DMS 273 treated with DMSO at 0.1 percent for 48 hours (cell line): ENCODE results near the gene SYNM.

ENCODE experiments used
- DNase-seq: peaks from one replicate; lab custom pipeline; 2025; lab: John Stamatoyannopoulos, UW

SYNM gene

DNA sequence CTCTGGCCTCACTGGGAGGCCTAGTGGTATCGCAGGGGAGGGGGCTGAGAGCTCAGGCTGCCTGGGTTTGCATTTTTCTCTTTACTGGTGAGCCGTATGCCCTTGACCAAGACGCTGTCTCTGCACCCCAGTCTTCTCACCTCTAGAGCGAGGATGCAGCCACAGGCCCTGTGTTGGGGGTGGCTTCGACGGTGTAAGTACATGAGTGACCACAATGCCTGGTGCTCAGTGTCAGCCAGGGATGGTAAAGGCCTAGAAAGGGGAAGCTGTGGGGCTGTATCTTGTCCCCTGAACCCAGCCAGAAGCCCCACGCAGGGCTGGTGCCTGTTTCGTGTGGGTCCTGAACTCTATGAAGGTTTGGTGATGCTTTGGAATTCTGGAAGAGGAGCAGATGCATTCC, 19.8 kb downstream of the SYNM start:
- no peak for DNase-seq

DNA sequence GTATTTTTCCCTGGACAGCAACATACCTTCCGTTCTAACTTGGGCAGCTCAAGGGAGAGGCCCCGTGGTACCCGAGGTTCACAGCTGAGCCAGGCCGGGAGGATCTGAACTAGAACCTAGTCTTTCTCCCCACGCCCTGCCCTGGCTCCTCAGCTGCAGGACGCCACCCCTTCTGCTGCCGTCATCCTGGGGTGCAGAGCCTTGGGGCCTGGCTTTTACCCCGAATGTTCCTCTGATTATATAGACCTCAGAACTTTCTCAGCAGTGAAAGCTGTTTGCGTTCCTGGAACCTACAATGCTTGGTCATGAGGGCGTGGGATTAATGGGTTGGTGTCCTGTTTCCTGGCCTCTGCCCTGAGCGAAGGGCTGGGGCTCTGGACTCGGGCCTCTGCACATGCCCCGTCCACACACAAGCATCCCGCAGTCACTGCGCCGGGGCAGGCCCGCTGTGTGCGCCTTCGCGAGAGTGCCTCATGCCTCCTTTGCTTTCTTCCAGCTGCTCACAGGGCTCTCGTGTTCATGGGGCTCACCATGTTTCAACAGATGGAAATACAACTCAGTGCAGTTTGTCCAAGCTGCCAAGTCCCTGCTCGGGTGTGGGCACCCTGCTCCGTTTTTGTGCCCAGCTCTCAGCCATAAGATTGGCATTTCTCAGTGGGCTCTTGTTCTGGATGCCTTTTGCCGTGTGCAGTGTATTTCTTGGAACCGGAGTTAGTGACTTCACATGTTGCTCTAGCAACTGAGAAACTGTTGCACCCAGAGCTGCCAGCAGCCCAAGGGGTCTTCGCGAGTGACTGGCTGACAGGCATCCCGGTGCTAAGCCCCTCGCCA, 20.4 kb downstream of the SYNM start:
- DNase-seq: no peak

DNA sequence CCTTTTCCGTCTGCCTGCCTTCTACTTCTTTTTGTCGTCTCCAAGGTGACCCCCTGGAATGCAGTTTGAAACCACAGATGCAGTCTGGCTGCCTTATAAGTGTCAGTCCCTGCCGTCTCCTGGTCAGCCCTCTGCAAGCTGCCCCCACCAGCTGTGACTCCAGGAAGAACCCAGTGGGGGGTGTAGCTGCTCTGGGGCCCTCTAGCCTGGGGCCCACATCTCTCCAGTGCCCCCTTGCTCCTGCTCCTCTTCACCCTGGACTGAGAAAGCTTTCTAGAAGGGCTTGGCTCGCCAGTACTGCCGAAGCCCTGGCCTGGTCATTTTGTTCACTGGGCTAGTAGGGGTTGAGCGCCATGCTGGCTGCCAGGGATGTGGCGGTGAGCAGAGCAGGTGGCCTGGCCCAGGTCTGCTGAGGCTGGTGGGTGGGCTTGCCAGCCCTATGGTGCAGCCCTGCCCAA, 21.3 kb downstream of the SYNM start:
- no peak for DNase-seq

DNA sequence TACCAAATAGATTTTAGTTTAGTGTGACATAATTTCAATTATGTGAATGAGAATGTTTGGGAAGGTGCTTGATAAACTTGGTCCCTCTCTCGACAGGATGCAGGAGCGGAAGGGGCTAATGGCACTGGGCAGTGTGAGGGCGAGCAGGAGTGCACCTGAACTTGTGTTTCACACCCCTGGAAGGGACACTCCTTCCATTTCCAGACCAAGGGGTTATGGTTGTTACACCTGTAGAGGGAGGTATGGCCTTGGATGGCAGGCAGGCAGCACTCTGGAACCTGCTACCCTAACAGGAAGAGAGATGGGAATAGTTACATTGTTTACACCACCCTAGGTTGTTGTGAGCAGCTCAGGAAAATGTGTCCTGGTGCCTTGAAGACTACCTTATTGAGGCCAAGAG, 22.1 kb downstream of the SYNM start:
- no peak for DNase-seq

DNA sequence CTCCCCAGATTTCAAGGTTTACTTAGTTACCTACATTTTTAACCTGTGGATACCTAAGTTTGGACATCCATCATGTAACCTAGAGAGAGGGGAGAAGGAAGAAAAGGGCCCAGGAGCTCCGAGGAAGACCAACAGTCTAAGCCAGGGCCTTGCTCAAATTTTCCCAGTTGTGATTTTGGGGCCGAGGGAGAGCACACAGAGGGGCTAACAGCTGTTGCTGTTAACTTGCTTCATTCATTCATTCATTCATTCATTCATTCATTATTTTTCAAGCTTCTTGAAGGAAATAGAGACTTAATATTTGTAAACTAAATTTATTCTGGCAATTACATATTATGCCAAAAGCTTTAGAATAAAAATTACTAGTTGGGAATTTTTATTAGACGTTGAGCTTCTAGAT, 22.9 kb downstream of the SYNM start:
- DNase-seq: no peak

DNA sequence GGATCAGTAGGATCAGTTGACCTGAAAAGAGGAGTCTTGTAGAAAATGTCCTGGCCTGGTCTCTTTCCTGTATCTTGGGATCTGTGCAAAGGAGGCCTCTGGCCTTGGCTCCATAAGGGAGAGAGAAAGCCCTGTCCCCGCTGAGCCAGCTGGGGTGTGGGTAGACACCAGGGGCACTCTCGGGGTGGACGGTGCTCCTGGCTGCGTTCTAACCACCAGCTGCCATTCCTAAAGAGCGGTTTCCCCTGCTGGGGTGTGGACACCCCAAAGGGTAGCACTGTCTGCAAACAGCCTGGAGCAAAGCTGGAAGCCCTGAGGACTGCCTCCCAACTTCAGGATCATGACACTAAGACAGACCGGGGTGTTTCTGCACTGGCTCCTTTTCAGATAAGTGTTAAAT, 23.5 kb downstream of the SYNM start:
- no peak for DNase-seq

DNA sequence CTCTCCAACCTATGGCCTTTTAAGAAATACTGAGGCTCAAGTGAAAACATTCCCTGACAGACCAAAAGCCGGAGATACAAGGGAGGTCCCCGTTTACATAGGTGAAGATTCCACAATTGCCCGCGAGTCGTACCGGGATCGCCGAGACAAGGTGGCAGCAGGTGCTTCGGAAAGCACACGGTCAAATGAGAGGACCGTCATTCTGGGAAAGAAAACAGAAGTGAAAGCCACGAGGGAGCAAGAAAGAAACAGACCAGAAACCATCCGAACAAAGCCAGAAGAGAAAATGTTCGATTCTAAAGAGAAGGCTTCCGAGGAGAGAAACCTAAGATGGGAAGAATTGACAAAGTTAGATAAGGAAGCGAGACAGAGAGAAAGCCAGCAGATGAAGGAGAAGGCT, 24.8 kb downstream of the SYNM start:
- no peak for DNase-seq

DNA sequence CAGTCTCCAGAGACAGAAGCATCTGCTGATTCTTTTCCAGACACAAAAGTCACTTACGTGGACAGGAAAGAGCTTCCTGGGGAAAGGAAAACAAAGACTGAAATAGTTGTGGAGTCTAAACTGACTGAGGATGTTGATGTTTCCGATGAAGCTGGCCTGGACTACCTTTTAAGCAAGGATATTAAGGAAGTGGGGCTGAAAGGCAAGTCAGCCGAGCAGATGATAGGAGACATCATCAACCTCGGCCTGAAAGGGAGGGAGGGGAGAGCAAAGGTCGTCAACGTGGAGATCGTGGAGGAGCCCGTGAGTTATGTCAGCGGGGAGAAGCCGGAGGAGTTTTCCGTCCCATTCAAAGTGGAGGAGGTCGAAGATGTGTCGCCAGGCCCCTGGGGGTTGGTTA, 25.4 kb downstream of the SYNM start:
- no peak for DNase-seq

DNA sequence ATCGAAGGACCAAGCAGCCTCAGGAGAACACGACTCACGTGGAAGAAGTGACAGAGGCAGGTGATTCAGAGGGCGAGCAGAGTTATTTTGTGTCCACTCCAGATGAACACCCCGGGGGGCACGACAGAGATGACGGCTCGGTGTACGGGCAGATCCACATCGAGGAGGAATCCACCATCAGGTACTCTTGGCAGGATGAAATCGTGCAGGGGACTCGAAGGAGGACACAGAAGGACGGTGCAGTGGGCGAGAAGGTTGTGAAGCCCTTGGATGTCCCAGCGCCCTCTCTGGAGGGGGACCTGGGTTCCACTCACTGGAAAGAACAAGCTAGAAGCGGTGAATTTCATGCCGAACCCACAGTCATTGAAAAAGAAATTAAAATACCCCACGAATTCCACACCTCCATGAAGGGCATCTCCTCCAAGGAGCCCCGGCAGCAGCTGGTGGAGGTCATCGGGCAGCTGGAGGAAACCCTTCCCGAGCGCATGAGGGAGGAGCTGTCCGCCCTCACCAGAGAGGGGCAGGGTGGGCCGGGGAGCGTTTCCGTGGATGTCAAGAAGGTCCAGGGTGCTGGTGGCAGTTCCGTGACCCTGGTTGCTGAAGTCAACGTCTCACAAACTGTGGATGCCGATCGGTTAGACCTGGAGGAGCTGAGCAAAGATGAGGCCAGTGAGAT, 26.0 kb downstream of the SYNM start:
- DNase-seq: no peak

DNA sequence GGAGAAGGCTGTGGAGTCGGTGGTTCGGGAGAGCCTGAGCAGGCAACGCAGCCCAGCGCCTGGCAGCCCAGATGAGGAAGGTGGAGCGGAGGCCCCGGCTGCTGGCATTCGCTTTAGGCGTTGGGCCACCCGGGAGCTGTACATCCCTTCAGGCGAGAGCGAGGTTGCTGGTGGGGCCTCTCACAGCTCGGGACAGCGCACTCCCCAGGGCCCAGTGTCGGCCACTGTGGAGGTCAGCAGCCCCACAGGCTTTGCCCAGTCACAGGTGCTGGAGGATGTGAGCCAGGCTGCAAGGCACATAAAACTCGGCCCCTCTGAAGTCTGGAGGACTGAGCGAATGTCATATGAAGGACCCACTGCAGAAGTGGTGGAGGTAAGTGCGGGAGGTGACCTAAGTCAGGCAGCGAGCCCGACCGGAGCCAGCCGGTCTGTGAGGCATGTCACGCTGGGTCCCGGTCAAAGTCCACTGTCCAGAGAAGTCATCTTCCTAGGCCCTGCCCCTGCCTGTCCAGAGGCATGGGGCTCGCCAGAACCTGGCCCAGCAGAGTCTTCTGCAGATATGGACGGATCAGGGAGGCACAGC, 26.7 kb downstream of the SYNM start:
- DNase-seq: no peak

DNA sequence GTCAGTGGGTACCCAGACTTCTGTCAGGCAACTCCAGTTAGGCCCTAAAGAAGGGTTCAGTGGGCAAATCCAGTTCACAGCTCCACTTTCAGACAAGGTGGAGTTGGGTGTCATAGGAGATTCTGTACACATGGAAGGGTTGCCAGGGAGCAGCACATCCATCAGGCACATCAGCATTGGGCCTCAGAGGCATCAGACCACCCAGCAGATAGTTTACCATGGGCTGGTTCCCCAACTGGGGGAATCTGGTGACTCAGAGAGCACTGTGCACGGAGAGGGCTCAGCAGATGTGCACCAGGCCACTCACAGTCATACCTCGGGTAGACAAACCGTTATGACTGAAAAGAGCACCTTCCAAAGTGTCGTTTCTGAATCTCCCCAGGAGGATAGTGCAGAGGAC, 27.2 kb downstream of the SYNM start:
- no peak for DNase-seq

DNA sequence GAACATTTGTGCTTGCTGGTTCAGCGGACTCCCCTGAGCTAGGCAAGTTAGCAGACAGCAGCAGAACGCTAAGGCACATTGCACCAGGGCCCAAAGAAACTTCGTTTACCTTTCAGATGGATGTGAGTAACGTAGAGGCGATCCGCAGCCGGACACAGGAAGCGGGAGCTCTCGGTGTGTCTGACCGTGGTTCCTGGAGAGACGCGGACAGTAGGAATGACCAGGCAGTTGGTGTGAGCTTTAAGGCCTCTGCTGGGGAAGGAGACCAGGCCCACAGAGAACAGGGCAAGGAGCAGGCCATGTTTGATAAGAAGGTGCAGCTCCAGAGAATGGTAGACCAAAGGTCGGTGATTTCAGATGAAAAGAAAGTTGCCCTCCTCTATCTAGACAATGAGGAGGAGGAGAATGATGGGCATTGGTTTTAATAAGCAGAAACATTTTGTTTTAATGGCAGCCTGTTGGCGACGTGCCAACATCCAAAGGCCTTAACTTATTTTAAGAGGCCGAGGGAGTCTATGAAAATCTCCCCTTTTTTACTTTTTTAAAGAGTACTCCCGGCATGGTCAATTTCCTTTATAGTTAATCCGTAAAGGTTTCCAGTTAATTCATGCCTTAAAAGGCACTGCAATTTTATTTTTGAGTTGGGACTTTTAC, 27.9 kb downstream of the SYNM start:
- DNase-seq: no peak

DNA sequence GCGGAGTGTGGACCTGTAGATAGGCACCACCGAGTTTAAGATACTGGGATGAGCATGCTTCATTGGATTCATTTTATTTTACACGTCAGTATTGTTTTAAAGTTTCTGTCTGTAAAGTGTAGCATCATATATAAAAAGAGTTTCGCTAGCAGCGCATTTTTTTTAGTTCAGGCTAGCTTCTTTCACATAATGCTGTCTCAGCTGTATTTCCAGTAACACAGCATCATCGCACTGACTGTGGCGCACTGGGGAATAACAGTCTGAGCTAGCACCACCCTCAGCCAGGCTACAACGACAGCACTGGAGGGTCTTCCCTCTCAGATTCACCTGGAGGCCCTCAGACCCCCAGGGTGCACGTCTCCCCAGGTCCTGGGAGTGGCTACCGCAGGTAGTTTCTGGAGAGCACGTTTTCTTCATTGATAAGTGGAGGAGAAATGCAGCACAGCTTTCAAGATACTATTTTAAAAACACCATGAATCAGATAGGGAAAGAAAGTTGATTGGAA, 29.5 kb downstream of the SYNM start:
- DNase-seq: no peak

DNA sequence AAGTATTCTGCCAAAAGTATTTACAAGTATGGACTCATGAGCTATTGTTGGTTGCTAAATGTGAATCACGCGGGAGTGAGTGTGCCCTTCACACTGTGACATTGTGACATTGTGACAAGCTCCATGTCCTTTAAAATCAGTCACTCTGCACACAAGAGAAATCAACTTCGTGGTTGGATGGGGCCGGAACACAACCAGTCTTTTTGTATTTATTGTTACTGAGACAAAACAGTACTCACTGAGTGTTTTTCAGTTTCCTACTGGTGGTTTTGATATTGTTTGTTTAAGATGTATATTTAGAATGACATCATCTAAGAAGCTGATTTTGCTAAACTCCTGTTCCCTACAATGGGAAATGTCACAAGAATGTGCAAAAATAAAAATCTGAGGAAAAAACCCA, 30.3 kb downstream of the SYNM start:
- DNase-seq: no peak

DNA sequence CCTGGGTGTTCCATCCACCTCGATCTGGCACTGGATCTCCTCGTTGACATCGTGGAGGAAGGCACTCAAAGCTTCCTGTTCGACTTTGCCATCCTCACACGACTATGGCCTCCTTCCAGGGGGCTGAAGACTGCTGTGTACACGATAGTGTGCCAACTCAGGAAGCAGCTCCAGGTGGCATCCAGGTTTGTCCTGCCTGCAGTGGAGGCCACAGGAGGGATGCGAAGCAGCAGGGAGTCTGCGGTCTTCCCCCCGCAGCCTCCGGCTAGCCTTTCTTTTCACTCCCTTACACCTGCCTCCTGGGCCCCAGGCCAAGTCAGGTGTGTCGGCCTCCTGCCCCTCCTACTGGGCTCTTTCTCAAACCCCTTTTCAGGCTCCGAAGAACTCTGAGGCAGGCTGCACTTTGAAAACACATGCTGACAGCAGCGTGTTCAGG, 32.2 kb downstream of the SYNM start:
- DNase-seq: no peak

DNA sequence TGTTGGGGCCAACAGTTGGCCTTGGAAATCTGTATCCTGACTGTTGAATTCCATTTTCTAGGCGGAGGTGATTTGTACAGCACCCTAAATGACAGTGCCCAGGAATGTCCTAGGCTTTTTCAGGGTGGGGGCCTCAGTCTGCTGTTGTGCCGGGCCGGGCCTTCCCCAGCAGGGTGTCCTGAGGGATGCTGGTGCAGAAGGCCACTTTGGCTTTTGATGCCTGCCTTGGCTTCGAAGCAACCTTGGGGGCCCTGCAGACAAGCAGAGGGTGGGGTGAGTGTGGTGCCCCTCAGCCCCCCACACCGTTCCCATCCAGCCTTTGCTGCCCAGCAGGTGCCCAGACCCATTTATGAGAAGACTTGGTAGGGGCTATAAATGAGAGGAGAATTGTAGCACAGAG, 33.0 kb downstream of the SYNM start:
- no peak for DNase-seq

DNA sequence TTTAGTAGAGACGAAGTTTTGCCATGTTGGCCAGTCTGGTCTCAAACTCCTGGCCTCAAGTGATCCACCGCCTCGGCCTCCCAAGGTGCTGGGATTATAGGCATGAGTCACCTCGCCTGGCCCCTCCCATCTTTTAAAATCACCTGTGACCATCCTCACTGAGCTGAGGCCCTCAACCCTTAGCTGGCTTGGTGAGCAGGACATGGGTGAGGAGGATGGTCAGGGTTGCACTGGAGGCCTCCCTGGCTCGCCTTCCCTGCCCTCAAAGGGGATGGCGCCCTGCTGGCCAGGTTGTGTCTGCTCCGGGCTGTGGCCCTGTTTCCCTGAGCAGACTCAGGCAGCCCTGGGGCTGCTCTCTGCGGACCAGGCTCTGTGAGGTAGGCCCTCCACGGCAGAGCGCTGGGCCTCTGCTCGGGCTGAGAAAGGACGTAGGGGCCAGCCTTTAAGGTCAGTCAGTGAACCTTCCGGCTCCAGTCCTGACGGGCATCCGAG, 33.7 kb downstream of the SYNM start:
- DNase-seq: no peak

DNA sequence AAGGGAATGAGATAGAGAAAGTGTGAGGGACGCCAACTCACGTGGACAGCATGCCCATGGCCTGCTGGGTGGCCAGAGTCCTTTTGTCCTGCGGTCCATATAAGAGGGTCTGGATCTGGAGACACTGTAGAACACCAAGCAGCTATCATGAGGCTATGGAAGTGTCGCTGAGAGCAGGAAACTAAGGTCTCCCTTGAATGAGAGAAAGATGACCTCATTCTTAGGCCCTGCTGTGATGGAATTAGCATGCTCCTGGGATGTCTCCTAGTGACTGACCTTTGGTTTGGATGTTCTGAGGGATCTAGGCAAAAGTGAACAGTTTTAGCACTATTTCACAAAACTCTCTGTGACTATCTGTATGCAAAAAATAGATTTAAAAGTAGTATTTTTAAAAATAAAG, 34.4 kb downstream of the SYNM start:
- DNase-seq: no peak

DNA sequence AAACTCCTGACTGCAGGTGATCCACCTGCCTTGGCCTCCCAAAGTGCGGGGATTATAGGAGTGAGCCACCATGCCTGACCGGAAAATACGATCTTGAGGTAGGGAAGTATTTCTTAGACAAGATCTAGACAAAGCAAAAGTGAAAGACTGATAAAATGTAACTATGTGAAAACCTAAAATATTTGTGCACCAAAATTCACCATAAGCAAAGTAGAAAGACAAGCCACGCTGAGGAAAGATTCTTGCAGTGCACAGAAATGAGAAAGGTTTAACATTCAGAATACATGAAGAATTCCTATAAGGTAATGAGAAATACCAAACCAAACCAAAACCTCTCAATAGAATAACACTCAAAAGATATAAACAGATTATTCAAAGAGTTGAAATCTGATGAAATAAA, 35.7 kb downstream of the SYNM start:
- no peak for DNase-seq

DNA sequence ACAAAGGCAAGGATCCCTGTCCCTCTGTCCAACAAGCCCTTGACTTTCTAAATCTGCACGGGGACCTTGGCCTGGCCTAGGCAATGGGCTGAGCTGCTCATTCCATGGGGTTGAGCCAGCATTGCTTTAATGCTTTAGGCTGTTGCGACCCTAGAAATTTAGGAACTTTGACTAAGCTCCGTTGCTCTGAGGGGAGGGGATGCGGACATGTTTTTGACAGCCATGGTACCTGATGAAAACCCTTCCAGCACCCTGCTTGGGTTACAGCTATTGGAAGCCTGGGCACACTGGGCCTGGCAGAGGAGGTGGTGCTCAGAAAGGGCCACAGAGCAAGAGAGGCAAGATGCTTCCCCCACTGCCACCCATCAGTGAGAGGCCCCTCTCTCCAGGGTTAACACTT, 37.1 kb downstream of the SYNM start:
- DNase-seq: no peak

DNA sequence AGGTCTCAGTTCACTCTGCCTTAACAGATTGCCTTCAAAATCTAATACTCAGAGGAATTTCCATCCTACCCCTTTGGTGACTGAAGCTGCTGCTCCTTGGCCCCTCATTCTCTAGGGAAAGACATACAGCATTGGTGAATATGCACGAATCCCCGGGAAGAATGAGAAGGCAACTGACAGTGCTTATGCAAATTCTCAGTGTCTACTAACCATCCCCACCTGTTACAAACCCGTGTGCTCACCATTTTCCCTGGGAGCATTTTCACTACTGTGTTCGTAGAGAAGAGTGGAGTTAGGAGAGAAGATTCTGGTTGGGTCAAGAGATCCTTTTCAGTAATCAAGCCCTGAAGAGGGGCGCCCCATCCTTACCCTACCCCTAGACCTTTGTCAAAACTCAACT, 37.7 kb downstream of the SYNM start:
- DNase-seq: no peak

DNA sequence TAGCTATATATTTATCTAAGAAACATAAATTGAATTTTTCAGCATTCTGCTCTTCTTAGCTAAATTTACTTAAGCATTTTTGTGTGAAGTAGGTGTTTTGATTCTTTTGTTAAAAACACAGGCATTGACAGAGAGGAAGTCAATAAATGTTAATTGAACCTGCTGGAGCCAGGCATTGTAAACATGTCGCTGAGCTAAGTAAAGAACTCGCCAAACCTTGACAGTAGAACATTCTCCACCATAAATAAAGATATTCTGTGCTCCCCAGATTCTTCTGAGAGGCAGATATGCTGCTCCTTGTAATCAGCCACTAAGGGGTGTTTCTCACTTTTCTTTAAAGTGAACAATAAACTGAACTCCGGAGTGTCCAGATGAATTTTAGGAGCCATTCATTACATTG, 38.4 kb downstream of the SYNM start:
- DNase-seq: no peak
